ENCODE data around the gene ANKS1A.
"Not testable (repeated sequence)": the region's sequence is repeated elsewhere in the genome, so short reads cannot be mapped to it uniquely, and the experiment has no call there.

The ANKS1A gene

DNA sequence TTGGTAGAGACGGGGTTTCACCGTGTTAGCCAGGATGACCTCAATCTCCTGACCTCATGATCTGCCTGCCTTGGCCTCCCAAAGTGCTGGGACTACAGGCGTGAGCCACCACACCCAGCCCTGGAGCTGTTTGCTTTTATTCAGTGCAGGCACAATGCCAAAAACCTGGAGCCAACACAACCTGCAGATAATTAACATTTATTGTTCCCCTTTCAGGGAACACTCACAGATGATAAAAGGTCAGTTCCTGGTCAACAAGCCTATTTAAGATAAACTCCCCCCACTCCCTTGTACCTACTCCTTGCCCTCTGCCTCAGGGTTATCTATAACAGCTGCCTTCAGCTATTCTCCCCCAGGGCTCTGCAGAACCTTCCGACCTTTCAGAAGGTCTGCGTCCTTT is 218.7 kb downstream of the ANKS1A start:
- DNase-seq (ENCODE audit: low spot score) = not testable (repeated sequence)

DNA sequence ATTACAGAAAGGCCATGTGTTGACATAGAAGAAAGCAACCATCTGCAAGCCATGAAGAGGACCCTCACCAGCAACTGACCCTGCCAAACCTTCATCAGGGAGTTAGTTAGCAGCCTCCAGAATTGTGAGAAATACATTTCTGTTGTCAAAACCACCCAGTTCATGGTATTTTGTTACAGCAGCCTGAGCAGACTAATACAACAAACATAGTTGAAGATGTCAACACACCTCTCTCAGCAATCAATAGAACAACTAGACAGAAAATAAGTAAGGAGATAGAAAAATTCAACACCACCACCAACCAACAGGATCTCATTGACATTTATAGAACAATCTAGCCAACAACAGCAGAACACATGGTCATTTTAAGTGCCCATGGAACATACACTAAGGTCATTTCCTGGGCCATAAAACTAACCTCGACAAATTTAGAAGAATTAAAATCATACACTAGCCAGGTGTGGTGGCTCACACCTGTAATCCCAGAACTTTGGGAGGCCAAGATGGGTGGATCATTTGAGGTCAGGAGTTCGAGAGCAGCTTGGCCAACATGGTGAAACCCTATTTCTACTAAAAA is 219.3 kb downstream of the ANKS1A start:
- no peak for DNase-seq (ENCODE audit: low spot score)

DNA sequence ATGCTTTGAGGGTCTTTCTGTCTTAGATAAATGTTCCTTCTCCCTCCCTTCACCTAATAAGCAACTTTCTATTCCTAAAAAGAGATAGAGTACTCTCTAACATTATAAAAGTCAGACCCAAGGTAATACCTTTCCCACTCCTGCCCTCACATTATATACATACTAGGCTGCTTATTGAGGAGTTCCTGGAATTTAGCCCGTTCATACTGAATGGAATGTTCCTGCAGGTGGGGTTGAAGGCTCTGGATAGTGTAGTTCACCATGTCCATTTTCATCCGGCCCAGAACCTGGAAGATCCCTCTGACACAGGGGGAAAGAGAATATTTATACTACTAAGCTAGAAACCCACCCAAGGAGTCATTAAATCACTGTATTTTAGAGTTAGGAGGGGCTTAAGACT is 231.7 kb downstream of the ANKS1A start:
- DNase-seq (ENCODE audit: low spot score) = no peak

DNA sequence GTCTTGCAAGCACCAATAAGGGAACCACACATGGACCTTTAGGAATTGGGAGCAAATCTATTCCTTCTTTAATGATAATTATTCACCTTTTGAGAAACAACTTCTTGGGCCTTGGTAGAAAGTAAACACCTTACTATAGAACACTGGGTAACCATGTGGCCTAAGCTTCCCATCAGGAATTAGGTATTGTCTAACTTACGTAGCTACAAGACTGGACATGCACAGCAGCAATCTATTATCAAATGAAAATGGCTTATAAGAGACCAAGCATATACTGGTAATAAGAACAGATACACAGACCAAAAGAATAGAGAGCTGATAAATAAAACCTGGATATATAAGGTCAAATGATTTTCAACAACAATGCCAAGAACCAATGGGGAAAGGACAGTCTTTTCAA is 235.3 kb downstream of the ANKS1A start:
- DNase-seq (ENCODE audit: low spot score) = no peak

DNA sequence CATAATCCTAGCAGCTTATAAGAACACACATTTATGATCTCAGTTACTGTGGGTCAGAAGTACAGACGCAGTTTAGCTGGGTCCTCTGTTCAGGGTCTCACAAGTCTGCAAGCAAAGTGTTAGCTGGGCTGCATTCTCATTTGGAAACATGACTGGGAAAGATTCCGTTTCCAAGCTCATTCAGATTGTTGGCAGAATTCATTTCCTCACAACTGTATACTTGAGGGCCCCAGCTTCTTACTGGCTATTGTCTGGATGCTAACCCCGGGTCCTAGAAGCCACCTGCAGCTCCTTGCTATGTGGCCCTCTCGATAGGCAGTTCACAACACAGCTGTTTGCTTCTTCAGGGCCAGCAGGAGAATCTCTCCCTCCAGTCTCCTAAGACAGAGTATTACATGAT is 239.0 kb downstream of the ANKS1A start:
- no peak for DNase-seq (ENCODE audit: low spot score)

DNA sequence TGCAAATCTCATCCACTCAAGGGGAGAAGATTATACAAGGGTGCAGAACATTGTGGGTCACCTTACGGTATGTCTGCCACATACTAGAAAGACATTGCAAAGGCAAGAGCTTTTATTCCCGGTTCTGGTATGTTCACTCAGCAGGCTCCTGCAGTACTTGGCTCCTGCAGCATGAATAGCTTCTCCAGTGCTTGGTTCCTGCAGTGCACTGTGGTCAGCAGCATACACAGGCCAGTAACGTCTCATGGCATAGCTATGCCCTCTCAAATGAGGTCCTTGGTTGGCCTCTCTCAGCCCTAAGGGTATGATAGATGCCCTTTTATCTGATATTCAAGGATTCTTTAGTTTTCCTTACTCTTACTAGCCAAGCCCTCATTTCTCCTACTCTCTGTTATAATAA is 239.4 kb downstream of the ANKS1A start:
- DNase-seq (ENCODE audit: low spot score) = no peak

DNA sequence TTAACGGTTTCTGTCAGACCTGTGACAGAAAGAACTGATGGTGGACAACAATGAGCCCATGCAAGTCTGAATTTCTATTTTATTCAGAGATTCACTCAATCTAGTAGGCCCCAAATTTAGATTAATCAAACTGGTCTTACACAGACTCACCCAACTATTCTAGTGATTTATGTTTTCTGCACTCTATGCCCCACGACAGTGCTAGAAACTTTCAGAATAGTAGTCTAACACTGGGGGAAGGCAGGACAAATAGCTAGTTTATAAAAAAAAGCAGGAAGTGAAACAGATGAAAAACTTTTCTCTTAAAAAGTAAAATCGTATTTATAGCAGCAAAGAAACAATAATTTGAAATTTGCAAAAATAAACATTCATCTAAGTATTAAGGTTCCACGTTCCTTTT is 247.1 kb downstream of the ANKS1A start:
- no peak for DNase-seq (ENCODE audit: low spot score)

DNA sequence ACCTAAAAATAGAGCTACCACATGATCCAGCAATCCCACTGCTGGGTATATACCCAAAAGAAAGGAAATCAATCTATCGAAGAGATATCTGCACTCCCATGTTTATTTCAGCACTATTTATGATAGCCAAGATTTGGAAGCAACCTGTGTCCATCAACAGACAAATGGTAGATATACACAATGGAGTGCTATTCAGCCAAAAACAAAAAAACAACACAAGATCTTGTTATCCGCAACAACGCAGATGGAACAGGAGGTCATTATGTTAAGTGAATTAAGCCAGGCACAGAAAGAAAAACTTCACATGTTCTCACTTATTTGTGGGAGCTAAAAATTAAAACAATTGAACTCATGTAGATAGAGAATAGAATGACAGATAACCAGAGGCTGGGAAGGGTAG is 249.1 kb downstream of the ANKS1A start:
- not testable (repeated sequence) for DNase-seq (ENCODE audit: low spot score)

DNA sequence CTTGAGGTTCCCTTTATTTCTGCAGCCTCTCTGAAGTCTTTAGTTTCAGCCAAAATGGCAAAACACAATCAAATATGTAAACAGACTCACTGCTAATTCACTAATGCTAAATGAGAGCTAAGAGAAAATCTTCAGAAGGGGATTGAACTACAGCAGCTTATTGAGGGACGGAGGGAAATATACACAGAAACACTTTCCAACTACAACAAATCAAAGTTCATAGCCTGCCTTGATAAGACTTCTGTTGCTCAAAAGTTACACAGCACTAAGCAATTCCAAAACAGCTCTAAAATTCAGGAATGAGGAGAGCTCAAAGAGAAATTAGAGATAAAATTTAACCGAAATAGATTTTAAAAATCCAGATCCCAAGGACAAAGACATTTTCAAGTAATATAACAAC is 250.4 kb downstream of the ANKS1A start:
- no peak for DNase-seq (ENCODE audit: low spot score)

DNA sequence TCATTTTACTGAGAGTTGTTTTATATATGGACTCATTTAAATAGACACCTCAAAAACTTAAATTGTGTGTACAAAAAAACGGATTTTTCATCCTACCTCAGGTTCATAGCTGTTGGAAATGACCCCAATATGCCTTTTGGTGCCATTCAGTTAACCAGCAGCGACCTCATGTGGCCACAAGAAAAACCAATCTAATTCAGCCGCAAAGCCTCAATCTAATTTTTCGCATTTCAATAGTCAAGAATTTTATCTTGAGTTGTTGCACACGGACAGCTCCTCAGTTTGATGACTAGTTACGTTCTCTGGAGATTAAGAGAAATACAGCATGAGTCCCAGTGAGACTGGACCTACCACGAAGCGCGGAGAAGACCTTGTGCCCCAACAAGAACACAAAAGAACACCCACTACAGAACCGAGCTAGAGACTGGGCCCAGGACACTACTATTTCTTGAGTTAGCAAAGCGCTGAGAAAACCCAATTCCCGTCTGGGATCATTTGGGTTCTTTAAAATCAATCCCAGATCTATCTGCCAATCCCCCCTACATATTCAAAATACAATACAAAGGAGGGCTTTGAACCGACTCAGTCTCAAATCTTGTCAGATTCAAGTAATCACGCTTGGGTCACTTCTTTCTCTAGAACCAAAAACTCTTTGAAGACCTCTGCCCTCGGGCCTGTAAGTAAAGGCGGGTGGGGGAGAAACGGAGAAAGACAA is 251.0 kb downstream of the ANKS1A start:
- peak; percentile 56 for DNase-seq (ENCODE audit: low spot score)

DNA sequence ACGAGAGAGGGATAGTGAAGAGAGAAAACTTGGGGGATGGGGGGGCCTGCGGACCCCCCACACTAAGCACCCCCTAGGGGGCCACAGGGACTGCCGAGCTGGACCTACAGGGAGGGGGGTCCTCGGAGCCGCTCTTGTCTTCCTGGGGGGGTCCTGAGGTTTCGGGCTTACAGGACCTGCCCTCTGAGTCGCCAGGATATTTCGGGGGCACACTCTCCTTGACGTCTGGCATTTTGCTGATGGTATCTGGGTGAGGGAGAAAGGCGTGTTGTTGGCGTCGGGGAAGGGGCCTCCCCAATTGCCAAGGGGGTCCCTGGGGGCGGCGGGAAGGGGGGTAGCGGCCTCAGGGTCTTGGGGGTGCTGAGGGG is 251.6 kb downstream of the ANKS1A start:
- DNase-seq (ENCODE audit: low spot score) = no peak
